ENCODE results near the gene KLF8.

GRCh38 chrX:56248492-56248891 is 16.3 kb downstream of the KLF8 start:
- TF ChIP-seq NFYB (CRISPR knock-in tag; conservative IDR thresholded peaks at IDR 0.05; ENCODE audit: low read depth) (no peak), CREB1 (CRISPR knock-in tag; IDR thresholded peaks at IDR 0.05) (no peak), HMGA2 (CRISPR knock-in tag; IDR thresholded peaks at IDR 0.05) (no peak), CTCF (IDR thresholded peaks at IDR 0.05) (0 out of 2 replicates have a peak, but pooled peaks have one; percentile 18), SP1 (CRISPR knock-in tag; conservative IDR thresholded peaks at IDR 0.05) (no peak), TEAD4 (CRISPR knock-in tag; IDR thresholded peaks at IDR 0.05) (no peak), USF2 (CRISPR knock-in tag; IDR thresholded peaks at IDR 0.05) (no peak), NR3C1 (CRISPR knock-in tag; conservative IDR thresholded peaks at IDR 0.05; ENCODE audit: low read depth) (no peak)
